ENCODE data around the gene OSR1. TPM values are rescaled to one million over a fixed set of nuclear protein-coding genes. Genes with fewer than 3 reads are reported as not detected.

Gene OSR1
- total RNA-seq, 2 experiments from 2014 or later, result not detected

- Histone ChIP-seq H3K4me3 (ENCODE audit: low read length) (no peak overlapping the region), H3K4me1 (ENCODE audit: insufficient read depth, low read length) (peaks cover 29% of the 10 kb centered on the region), H3K36me3 (ENCODE audit: insufficient read depth, low read length) (no peaks in the 10 kb centered on the region), H3K27ac (ENCODE audit: low read depth in 1 of 2, low read length in 2 of 2) (no peak overlapping the region), H3K27me3 (ENCODE audit: control insufficient read depth in 1 of 2, insufficient read depth in 2 of 2, low read length in 2 of 2) (peaks cover 26 to 27% of the 10 kb centered on the region in 2 experiments), H3K9me3 (ENCODE audit: control insufficient read depth in 1 of 2, insufficient read depth in 1 of 2, low read length in 2 of 2) (peaks cover 0 to 10% of the 10 kb centered on the region in 2 experiments)
- DNase-seq, result no peak
- intact Hi-C loops (cut with DNase I, micrococcal nuclease), result loop anchor here (5.0 to 10.0 kb wide), 4 partner anchors 111 to 842 kb away; no protein-coding TSS in a partner anchor
- H3K27me3 Mint-ChIP-seq, result peaks cover 62% of the 10 kb centered on the region
- no peak for TF ChIP-seq CTCF (IDR thresholded peaks at IDR 0.05)
- H3K27ac Mint-ChIP-seq, result no peak overlapping the region
- peaks cover 39% of the 10 kb centered on the region for H3K4me1 Mint-ChIP-seq (ENCODE audit: low read depth)
- no peaks in the 10 kb centered on the region for H3K9me3 Mint-ChIP-seq
- H3K4me3 Mint-ChIP-seq, result peak overlapping the region; percentile 91
- CTCF ChIA-PET, result no interaction called here
- peaks cover 10% of the 10 kb centered on the region for H3K36me3 Mint-ChIP-seq (ENCODE audit: low read depth)
- ATAC-seq (ENCODE audit: poor library complexity), result no peak
- POLR2A ChIA-PET, result interaction anchor here (1.2 kb wide), 1 partner anchor 17 kb away, joined by 4 read pairs; no protein-coding TSS in a partner anchor
Measured at GRCh38 chr2:19364014-19364413, 5.6 kb upstream of the OSR1 start.

DNA sequence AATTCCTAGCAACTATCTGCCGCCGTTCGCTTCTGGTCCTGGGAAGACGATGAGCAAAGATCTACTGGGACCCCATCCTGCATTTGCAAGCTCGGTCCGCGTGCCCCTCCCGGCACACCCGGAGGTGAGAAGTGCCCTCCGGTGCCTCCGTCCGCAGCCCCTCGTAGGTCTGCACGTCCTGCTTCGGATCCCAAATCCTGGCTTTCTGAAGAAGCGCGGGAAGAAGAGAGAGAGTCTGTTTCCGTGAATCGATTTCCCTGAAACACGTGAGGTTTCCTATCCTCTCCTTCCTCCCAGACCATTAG, 5.0 kb upstream of the OSR1 start:
- Histone ChIP-seq H3K36me3 (ENCODE audit: insufficient read depth, low read length) (no peaks in the 10 kb centered on the region), H3K4me1 (ENCODE audit: insufficient read depth, low read length) (peaks cover 35% of the 10 kb centered on the region), H3K4me3 (ENCODE audit: low read length) (peak overlapping the region; percentile 71), H3K27me3 (ENCODE audit: control insufficient read depth in 1 of 2, insufficient read depth in 2 of 2, low read length in 2 of 2) (peaks cover 31% of the 10 kb centered on the region in 2 experiments), H3K9me3 (ENCODE audit: control insufficient read depth in 1 of 2, insufficient read depth in 1 of 2, low read length in 2 of 2) (peaks cover 0 to 13% of the 10 kb centered on the region in 2 experiments), H3K27ac (ENCODE audit: low read depth in 1 of 2, low read length in 2 of 2) (no peak overlapping the region)
- ATAC-seq (ENCODE audit: poor library complexity) (no peak), DNase-seq (peak in 2 of 14 experiments; percentile 7 to 22)
- TF ChIP-seq CTCF (IDR thresholded peaks at IDR 0.05), result no peak
- CTCF ChIA-PET, result no interaction called here
- Mint-ChIP-seq H3K36me3 (ENCODE audit: low read depth) (peaks cover 10% of the 10 kb centered on the region), H3K4me1 (ENCODE audit: low read depth) (peaks cover 44% of the 10 kb centered on the region), H3K27me3 (peaks cover 66% of the 10 kb centered on the region), H3K27ac (peak overlapping the region; percentile 63), H3K9me3 (no peaks in the 10 kb centered on the region), H3K4me3 (peak overlapping the region; percentile 91)
- POLR2A ChIA-PET, result interaction anchor here (1.2 kb wide), 1 partner anchor 16 kb away, joined by 4 read pairs; no protein-coding TSS in a partner anchor
- intact Hi-C loops (cut with DNase I, micrococcal nuclease), result loop anchor here (5.0 to 10.0 kb wide), 4 partner anchors 111 to 841 kb away; no protein-coding TSS in a partner anchor

DNA sequence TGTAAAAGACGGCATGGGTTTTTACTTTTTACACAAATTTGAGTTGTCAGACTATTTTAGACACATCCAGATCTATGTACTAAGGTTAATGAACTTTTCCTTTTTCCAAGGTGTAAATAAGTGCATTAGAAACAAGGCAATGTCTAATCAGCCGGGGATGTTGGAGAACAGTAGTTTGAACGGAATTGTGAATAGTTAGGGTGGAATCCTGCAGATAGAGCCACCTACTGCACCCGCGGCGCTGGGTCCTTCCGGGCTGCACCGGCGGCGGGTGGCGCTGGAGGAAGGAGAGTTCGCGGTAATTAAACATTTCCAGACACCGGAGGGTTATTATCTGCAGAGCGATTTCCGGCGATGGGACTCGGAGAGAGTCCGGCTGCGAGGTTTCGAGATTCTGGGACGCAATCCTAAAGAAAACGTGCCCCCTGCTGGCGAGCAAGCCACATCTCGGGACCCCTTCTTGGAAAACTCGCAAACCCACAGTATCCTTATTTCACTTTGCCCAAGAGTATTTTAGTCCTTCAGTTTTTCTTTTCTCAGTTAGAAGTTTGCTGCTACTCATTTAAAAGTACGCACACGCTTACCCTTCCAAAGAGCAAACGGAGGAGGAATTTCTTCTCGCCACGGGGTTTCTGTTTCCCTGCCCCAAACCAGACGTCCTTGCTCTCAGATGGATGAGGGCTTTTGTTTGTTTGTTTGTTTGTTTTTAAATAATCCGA, 4.5 kb upstream of the OSR1 start:
- intact Hi-C loops (cut with DNase I, micrococcal nuclease), result loop anchor here (1.0 to 10.0 kb wide), 5 partner anchors 15 to 841 kb away; no protein-coding TSS in a partner anchor
- Mint-ChIP-seq H3K27ac (peak overlapping the region; percentile 63), H3K36me3 (ENCODE audit: low read depth) (peaks cover 10% of the 10 kb centered on the region), H3K27me3 (peaks cover 65% of the 10 kb centered on the region), H3K9me3 (no peaks in the 10 kb centered on the region), H3K4me3 (peak overlapping the region; percentile 91), H3K4me1 (ENCODE audit: low read depth) (peaks cover 46% of the 10 kb centered on the region)
- Histone ChIP-seq H3K36me3 (ENCODE audit: insufficient read depth, low read length) (no peaks in the 10 kb centered on the region), H3K9me3 (ENCODE audit: control insufficient read depth in 1 of 2, insufficient read depth in 1 of 2, low read length in 2 of 2) (peaks cover 0 to 14% of the 10 kb centered on the region in 2 experiments), H3K27me3 (ENCODE audit: control insufficient read depth in 1 of 2, insufficient read depth in 2 of 2, low read length in 2 of 2) (peaks cover 36% of the 10 kb centered on the region in 2 experiments), H3K27ac (ENCODE audit: low read depth in 1 of 2, low read length in 2 of 2) (no peak overlapping the region), H3K4me3 (ENCODE audit: low read length) (peak overlapping the region; percentile 71), H3K4me1 (ENCODE audit: insufficient read depth, low read length) (peaks cover 40% of the 10 kb centered on the region)
- ATAC-seq (ENCODE audit: poor library complexity) (peak; percentile 47), DNase-seq (peak in 8 of 14 experiments; percentile 25 to 68 (median 58))
- ChIA-PET CTCF (no interaction called here), POLR2A (interaction anchor here (1.2 kb wide), 1 partner anchor 16 kb away, joined by 4 read pairs; no protein-coding TSS in a partner anchor)
- TF ChIP-seq CTCF (IDR thresholded peaks at IDR 0.05), result peak; percentile 46

Measured in CD4-positive, alpha-beta T cell (primary cell).